GM19372 (cell line): ENCODE measurements around the gene COPS3.

ENCODE experiments used
- ATAC-seq: cut with Tn5 transposase; IDR thresholded peaks from one replicate; pipeline ENCODE4 v1.9.1; 2021; ENCODE audit warnings: mild to moderate bottlenecking, low read depth, moderate library complexity; ENCODE audit not compliant: unreplicated experiment

Gene COPS3

GRCh38 chr17:17252149-17252661, 28.8 kb downstream of the COPS3 start:
- ATAC-seq = no peak

GRCh38 chr17:17246879-17247278, 34.2 kb downstream of the COPS3 start:
- no peak for ATAC-seq

- ATAC-seq = no peak
Observed at GRCh38 chr17:17243163-17243562, 37.9 kb downstream of the COPS3 start.

GRCh38 chr17:17242246-17242645, 38.8 kb downstream of the COPS3 start:
- no peak for ATAC-seq

- no peak for ATAC-seq
Observed at GRCh38 chr17:17241656-17242055, 39.4 kb downstream of the COPS3 start.

- ATAC-seq = no peak
Observed at GRCh38 chr17:17239832-17240231, 41.2 kb downstream of the COPS3 start.

GRCh38 chr17:17237026-17237799, 43.8 kb downstream of the COPS3 start, which contains the start of gene FLCN:
Gene FLCN, minus strand, starts transcription at chr17:17237168. Its CDS starts 9,031 bp downstream, at chr17:17228137.
- ATAC-seq = peak; percentile 77

GRCh38 chr17:17236295-17237025, 44.6 kb downstream of the COPS3 start:
- peak; percentile 20 for ATAC-seq

- no peak for ATAC-seq
Observed at GRCh38 chr17:17235212-17236174, 45.6 kb downstream of the COPS3 start.

- no peak for ATAC-seq
Observed at GRCh38 chr17:17232303-17232621, 48.8 kb downstream of the COPS3 start.

- ATAC-seq = no peak
Observed at GRCh38 chr17:17231621-17232302, 49.3 kb downstream of the COPS3 start.

GRCh38 chr17:17229416-17230384, 51.3 kb downstream of the COPS3 start:
- ATAC-seq = no peak

GRCh38 chr17:17228521-17229279, 52.3 kb downstream of the COPS3 start:
- ATAC-seq = no peak

GRCh38 chr17:17227608-17228520, 53.2 kb downstream of the COPS3 start:
- ATAC-seq = no peak

- ATAC-seq = no peak
Observed at GRCh38 chr17:17226451-17227265, 54.4 kb downstream of the COPS3 start.

GRCh38 chr17:17225901-17226300, 55.1 kb downstream of the COPS3 start:
- ATAC-seq = no peak
